HG02678 (cell line): ENCODE results near the gene JPT2.
"Not testable (repeated sequence)": the region's sequence is repeated elsewhere in the genome, so short reads cannot be mapped to it uniquely, and the experiment has no call there.

Experiments used
- ATAC-seq: cut with Tn5 transposase; IDR thresholded peaks from one replicate; pipeline ENCODE4 v1.9.1; 2021; ENCODE audit warnings: mild to moderate bottlenecking, moderate library complexity; ENCODE audit not compliant: unreplicated experiment

The JPT2 gene

DNA sequence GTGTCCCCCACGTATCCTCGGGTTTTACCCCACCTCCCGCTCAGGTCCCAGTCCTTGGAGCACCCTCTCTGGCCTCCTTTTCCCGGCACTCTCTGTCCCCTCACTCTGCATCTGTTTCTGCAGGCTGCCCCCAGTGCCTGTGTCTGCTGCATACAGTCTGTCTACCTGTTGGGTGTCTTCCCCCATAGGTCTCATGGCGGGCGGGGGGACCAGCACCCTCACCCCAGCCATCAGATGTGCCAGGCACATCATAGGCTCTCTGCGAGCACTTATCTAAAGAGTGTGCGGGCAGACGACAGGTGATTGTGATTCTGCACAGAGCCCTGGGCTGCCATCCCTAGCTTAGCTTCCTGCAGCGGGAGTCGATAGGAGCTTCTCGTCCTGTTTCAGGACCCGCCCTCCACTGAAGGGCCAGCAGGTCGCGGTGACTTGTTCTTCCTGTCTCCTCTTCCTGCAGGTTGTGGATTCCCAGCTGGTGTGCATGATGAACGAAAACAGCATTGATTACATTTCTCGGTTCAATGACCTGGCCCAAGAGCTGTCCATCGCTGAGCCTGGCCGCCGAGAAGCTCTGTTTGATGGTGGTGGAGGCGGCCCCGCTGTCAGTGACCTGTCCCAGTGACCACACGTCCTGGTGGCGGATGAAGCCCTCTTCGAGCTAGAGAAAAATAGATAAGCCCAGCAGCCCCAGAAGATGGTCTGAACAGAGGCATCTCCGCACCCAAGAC, 4.5 kb upstream of the JPT2 start:
- ATAC-seq, result no peak

GRCh38 chr16:1674306-1674705, 3.8 kb upstream of the JPT2 start:
- no peak for ATAC-seq

- ATAC-seq, result no peak
These were observed 3.1 kb upstream of the JPT2 start for GRCh38 chr16:1674751-1675664.

GRCh38 chr16:1676661-1677060, 1.4 kb upstream of the JPT2 start:
- ATAC-seq, result no peak

- no peak for ATAC-seq
These were observed 740 bp upstream of the JPT2 start for GRCh38 chr16:1677339-1677738.

- no peak for ATAC-seq
These were observed 520 bp downstream of the JPT2 start for GRCh38 chr16:1678500-1679098.

DNA sequence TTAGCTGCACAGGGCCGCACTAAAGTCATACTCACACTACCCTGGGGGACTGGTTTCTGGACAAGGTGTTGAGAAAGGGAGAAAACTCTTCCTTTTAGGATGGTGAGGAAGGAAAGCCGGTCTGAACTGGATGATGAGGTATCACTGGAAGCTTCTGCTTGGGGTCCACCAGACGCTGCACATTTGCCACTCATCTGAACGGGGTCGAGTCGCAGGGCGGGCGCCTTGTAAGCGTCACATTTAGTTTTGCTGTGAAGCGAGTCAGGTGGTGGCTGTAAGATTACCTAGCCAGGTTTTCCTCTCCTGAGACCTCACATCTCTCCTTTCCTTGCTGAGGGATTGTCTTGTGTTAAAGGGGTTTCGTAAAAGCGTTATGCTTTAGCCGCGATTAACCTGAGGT, 2.3 kb downstream of the JPT2 start:
- no peak for ATAC-seq

DNA sequence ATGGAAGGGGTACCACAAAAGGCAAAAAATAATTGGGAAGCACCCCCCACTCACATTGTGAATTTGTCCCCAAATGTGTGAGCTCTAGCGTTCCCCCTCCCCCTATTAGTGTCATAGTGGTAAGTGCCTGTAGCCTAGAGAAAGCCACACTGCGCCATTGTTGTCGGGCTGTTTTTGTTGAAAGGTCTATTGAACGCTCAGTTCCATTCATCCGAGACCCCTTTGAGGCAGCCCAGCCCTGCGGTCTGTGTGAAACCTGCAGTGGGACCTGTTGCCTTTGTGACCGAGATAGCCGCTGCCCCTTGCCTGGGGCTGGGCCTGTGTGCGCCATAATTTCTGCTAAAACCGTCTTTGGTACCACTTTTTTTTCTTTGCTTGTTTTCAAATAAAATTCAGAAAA, 3.0 kb downstream of the JPT2 start:
- ATAC-seq, result no peak

DNA sequence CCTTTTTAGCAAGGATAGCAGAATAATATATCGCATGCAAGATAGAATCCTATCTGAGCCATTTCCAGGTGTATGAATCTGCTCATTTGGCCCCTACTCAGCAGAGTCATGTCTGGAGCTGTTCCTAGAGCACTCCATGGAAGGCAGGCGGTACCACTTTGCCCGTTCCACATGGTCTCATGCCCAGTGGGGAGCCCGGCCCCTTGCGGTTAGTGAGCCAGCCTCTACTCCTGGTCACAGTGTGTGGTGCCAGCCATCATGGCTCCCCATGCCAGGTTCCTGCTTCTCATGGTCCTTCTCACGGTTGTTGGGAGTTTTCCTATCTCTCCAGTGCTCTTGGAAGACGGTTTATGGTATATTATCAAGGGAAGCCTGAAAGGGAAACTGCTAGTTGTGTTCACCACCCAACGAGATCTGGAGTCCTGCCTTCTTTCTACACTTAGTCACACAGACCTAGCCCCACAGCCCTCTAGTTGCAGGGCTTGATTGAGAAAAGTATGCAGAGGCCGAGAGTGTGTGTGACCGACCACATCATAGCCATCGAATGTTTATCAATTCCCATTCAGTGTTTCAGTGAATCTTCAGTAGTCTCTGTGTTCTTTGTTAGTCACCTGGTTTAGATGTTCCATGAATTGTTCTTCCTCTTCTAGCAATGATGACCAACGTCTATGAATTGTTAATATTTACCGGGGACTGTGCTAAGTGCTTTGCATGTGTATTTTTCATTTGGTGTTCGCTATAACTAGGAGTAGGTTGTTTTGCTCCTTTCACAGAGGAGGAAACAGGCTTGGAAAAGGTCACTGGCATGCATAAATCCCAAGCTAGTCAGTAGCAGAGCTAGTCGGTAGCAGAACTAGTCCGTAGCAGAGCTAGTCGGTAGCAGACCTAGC, 9.6 kb downstream of the JPT2 start:
- ATAC-seq, result no peak

DNA sequence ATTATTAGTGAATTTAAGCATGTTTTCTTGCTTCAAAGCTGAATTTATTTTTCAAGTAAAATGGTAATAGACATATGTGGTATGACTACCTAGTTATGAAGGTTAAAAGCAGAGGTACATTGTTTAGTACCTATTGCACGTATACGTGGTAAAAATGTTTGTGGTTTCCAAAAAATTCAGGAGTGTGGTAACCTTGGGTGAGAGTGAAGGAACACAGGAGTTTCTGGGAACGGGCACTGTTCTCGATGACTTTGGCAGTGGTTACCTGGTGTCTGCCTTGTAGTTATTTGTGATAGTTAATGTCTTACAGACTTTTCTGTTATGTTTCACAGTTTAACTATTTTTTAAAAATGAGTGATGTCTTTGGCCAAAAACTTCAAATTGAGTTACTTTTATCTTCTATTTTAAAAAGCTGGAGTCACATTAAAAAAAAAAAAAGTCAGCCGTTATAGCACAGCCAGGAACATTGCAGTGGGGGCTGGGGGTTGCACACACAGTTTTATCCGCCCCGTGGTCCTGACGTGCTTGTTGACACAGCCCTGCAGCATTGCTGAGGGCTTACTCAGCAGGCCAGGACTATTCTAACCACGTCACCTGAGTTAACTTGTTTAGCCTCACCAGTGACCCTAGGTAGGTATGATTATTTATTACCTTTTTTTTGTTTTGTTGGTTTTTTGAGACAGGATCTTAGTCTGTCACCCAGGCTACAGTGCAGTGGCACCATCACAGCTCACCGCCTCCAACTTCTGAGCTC, 10.9 kb downstream of the JPT2 start:
- ATAC-seq, result no peak

GRCh38 chr16:1689853-1690252, 11.8 kb downstream of the JPT2 start:
- ATAC-seq, result no peak

GRCh38 chr16:1690810-1691209, 12.7 kb downstream of the JPT2 start:
- no peak for ATAC-seq

- no peak for ATAC-seq
These were observed 13.2 kb downstream of the JPT2 start for GRCh38 chr16:1691276-1691675.

- ATAC-seq, result no peak
These were observed 13.9 kb downstream of the JPT2 start for GRCh38 chr16:1691956-1692355.

GRCh38 chr16:1696863-1697262, 18.8 kb downstream of the JPT2 start:
- ATAC-seq, result no peak

DNA sequence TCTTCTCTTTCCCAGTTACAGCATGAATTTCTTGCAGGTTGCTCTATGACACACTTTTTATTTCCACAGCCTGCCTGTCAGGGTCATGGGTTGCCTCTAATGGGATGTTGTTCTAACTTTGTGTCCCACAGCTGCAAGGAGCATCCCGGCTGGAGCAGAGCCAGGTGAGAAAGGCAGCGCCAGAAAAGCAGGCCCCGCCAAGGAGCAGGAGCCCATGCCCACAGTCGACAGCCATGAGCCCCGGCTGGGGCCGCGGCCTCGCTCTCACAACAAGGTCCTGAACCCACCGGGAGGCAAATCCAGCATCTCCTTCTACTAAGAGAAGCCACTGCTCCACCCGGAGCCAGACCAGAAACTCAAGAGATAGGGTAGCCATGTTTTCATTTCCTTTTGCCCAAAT, 20.6 kb downstream of the JPT2 start:
- no peak for ATAC-seq

GRCh38 chr16:1700246-1700645, 22.2 kb downstream of the JPT2 start:
- no peak for ATAC-seq

- ATAC-seq, result no peak
These were observed 23.3 kb downstream of the JPT2 start for GRCh38 chr16:1701216-1701878.

DNA sequence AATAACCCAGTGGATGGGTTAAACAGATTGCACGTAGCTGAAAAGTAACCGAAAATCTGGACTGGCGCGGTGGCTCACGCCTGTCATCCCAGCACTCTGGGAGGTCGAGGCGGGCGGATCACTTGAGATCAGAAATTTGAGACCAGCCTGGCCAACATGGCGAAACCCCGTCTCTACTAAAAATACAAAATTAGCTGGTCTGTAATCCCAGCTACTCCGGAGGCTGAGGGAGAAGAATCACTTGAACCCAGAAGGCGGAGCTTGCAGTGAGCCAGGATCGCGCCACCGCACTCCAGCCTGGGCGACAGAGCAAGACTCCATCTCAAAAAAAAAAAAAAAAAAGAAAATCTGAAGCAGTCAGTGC, 27.2 kb downstream of the JPT2 start:
- ATAC-seq, result not testable (repeated sequence)
